HG02884 (cell line): ENCODE results near the gene NBPF12.
A peak's percentile ranks its signal among the peaks of the same experiment; 100 is the strongest.
"Not testable (repeated sequence)": the region's sequence is repeated elsewhere in the genome, so short reads cannot be mapped to it uniquely, and the experiment has no call there.

Experiments used
- ATAC-seq: cut with Tn5 transposase; IDR thresholded peaks from one replicate; pipeline ENCODE4 v1.9.1; 2021; ENCODE audit warnings: mild to moderate bottlenecking, moderate library complexity; ENCODE audit not compliant: unreplicated experiment

NBPF12 gene

GRCh38 chr1:146938242-146938902 is at the start of gene NBPF12:
NBPF12 (plus strand) TSS chr1:146938324; CDS start chr1:146960144, 21,820 bp downstream.
- peak; percentile 82 for ATAC-seq

GRCh38 chr1:146891355-146891754 is 46.8 kb upstream of the NBPF12 start:
- ATAC-seq, result not testable (repeated sequence)

GRCh38 chr1:146892331-146892730 is 45.8 kb upstream of the NBPF12 start:
- not testable (repeated sequence) for ATAC-seq

GRCh38 chr1:146907565-146908261 is 30.4 kb upstream of the NBPF12 start:
- not testable (repeated sequence) for ATAC-seq

GRCh38 chr1:146912975-146913374 is 25.1 kb upstream of the NBPF12 start:
- ATAC-seq, result not testable (repeated sequence)

GRCh38 chr1:146920811-146921210 is 17.3 kb upstream of the NBPF12 start:
- not testable (repeated sequence) for ATAC-seq

- ATAC-seq, result not testable (repeated sequence)
These were observed 15.5 kb upstream of the NBPF12 start for GRCh38 chr1:146922614-146923013.

GRCh38 chr1:146924106-146924505 is 14.0 kb upstream of the NBPF12 start:
- not testable (repeated sequence) for ATAC-seq

- ATAC-seq, result not testable (repeated sequence)
These were observed 11.7 kb upstream of the NBPF12 start for GRCh38 chr1:146926413-146926812.

GRCh38 chr1:146930225-146930624 is 7.9 kb upstream of the NBPF12 start:
- not testable (repeated sequence) for ATAC-seq

- ATAC-seq, result peak; percentile 30
These were observed 3.5 kb upstream of the NBPF12 start for GRCh38 chr1:146934390-146935223.

- not testable (repeated sequence) for ATAC-seq
These were observed 662 bp upstream of the NBPF12 start for GRCh38 chr1:146937462-146937861.

GRCh38 chr1:146938927-146939786 is 1.0 kb downstream of the NBPF12 start:
- peak; percentile 13 for ATAC-seq

GRCh38 chr1:146940293-146940692 is 2.2 kb downstream of the NBPF12 start:
- not testable (repeated sequence) for ATAC-seq

- ATAC-seq, result not testable (repeated sequence)
These were observed 5.3 kb downstream of the NBPF12 start for GRCh38 chr1:146943342-146943886.

- not testable (repeated sequence) for ATAC-seq
These were observed 10.0 kb downstream of the NBPF12 start for GRCh38 chr1:146948127-146948526.

GRCh38 chr1:146964340-146964739 is 26.2 kb downstream of the NBPF12 start:
- not testable (repeated sequence) for ATAC-seq

GRCh38 chr1:146966351-146966750 is 28.2 kb downstream of the NBPF12 start:
- ATAC-seq, result not testable (repeated sequence)

- ATAC-seq, result not testable (repeated sequence)
These were observed 32.5 kb downstream of the NBPF12 start for GRCh38 chr1:146970656-146971055.

- not testable (repeated sequence) for ATAC-seq
These were observed 34.6 kb downstream of the NBPF12 start for GRCh38 chr1:146972681-146973080.
